Activated CD8-positive, alpha-beta T cell treated with anti-CD3 and anti-CD28 coated beads for 36 hours (primary cell): ENCODE measurements around the gene PWWP2B. TPM values are rescaled to one million over a fixed set of nuclear protein-coding genes. Genes with fewer than 3 reads are reported as not detected.

Experiments used
- ATAC-seq: fragments of 200-7000 bp; cut with Tn5 transposase; one replicate; pipeline ENCODE4 v1.10.0; 2021; ENCODE audit warnings: mild to moderate bottlenecking, moderate library complexity
- CTCF ChIA-PET: fragments of 350-600 bp; sonication (Branson Sonifier 250); formaldehyde crosslinking; loops from one replicate; lab custom pipeline; 2021; ENCODE audit warnings: antibody characterized with exemption; lab: Charles Lee
- POLR2A ChIA-PET: fragments of 350-600 bp; sonication (Branson Sonifier 250); formaldehyde crosslinking; loops from one replicate; lab custom pipeline; 2021; ENCODE audit warnings: antibody characterized with exemption; lab: Charles Lee
- DNase-seq: peaks from one replicate; pipeline ENCODE4 v3.0.0-alpha.2; 2020
- H3K27ac Mint-ChIP-seq: one replicate; pipeline ENCODE4 v1.8.0; 2021; ENCODE audit warnings: mild to moderate bottlenecking, mixed read lengths
- H3K27me3 Mint-ChIP-seq: one replicate; pipeline ENCODE4 v1.8.0; 2021; ENCODE audit warnings: mixed read lengths
- H3K36me3 Mint-ChIP-seq: one replicate; pipeline ENCODE4 v1.8.0; 2021; ENCODE audit warnings: low read depth, mixed read lengths
- H3K4me1 Mint-ChIP-seq: one replicate; pipeline ENCODE4 v1.8.0; 2021; ENCODE audit warnings: low read depth, mixed read lengths
- H3K4me3 Mint-ChIP-seq: one replicate; pipeline ENCODE4 v1.8.0; 2021; ENCODE audit warnings: mild to moderate bottlenecking, moderate library complexity, mixed read lengths
- H3K9me3 Mint-ChIP-seq: one replicate; pipeline ENCODE4 v1.8.0; 2021; ENCODE audit warnings: mixed read lengths
- intact Hi-C: fragments of 100-400 bp; cut with micrococcal nuclease; formaldehyde crosslinking; loops from one replicate; pipeline ENCODE4 v1.10.0; 2022
- total RNA-seq, 2 experiments: library from RNA; stranded (reverse); gene quantifications; one replicate each; pipeline ENCODE4 v1.2.3, GENCODE V29; 2021
- TF ChIP-seq, protein P1 (sequence below): fragments of 200-600 bp; IDR thresholded peaks from one replicate; pipeline ENCODE4 v1.8.0; 2022; ENCODE audit warnings: antibody characterized with exemption, mild to moderate bottlenecking

PWWP2B gene
- total RNA-seq, result 1 to 10 TPM; 6.0 to 6.6 TPM

DNA sequence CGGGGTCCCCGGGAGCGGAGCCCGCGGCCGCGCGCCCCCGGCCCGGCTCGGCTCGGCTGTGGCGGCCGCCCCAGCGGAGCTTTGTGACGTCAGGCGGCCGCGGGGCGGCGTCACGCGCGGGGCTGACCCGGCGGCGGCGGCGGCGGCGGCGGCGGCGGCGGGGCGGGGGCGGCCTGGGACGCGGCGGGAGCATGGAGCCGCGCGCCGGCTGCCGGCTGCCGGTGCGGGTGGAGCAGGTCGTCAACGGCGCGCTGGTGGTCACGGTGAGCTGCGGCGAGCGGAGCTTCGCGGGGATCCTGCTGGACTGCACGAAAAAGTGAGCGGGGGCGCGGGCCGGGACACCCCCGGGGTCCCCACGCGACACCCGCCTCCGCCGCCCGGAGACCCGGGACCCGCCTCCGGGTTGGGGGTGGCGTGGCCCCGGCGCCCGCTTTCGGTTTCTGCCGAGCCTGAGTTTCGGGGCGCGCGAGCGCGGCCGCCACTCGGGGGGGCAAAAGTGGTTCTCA is at the start of gene PWWP2B:
Gene PWWP2B, plus strand, starts transcription at position 165 of the 506 bp plus-strand sequence. Its CDS starts 27 bp downstream, at position 192.
- Mint-ChIP-seq H3K4me1 (peaks cover 23% of the 10 kb centered on the region), H3K27ac (peak within 1 kb of the TSS; percentile 83), H3K27me3 (no peaks in the 10 kb centered on the region), H3K9me3 (peaks cover 5% of the 10 kb centered on the region), H3K4me3 (peak within 1 kb of the TSS; percentile 79), H3K36me3 (no peaks in the 10 kb centered on the region)
- ChIA-PET POLR2A (interaction anchor here (1.8 to 2.5 kb wide), 2 partner anchors 9 to 50 kb away, joined by 6 to 22 read pairs; no protein-coding TSS in a partner anchor), CTCF (interaction anchor here (1.2 to 1.9 kb wide), 3 partner anchors 12 to 50 kb away, joined by 3 to 8 read pairs (median 7); no protein-coding TSS in a partner anchor)
- TF ChIP-seq, protein P1, sequence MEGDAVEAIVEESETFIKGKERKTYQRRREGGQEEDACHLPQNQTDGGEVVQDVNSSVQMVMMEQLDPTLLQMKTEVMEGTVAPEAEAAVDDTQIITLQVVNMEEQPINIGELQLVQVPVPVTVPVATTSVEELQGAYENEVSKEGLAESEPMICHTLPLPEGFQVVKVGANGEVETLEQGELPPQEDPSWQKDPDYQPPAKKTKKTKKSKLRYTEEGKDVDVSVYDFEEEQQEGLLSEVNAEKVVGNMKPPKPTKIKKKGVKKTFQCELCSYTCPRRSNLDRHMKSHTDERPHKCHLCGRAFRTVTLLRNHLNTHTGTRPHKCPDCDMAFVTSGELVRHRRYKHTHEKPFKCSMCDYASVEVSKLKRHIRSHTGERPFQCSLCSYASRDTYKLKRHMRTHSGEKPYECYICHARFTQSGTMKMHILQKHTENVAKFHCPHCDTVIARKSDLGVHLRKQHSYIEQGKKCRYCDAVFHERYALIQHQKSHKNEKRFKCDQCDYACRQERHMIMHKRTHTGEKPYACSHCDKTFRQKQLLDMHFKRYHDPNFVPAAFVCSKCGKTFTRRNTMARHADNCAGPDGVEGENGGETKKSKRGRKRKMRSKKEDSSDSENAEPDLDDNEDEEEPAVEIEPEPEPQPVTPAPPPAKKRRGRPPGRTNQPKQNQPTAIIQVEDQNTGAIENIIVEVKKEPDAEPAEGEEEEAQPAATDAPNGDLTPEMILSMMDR, result no peak
- peak; percentile 61 for DNase-seq
- intact Hi-C loops, result no loop called here
- peak; percentile 19 for ATAC-seq

GRCh38 chr10:132347211-132347930 is 49.6 kb upstream of the PWWP2B start:
- Mint-ChIP-seq H3K36me3 (peaks cover 1% of the 10 kb centered on the region), H3K27me3 (no peaks in the 10 kb centered on the region), H3K27ac (no peak overlapping the region), H3K4me1 (no peaks in the 10 kb centered on the region), H3K4me3 (no peak overlapping the region), H3K9me3 (peaks cover 2% of the 10 kb centered on the region)
- POLR2A ChIA-PET, result interaction anchor here (1.3 kb wide), 1 partner anchor 11 kb away, joined by 3 read pairs; no protein-coding TSS in a partner anchor
- no peak for DNase-seq
- TF ChIP-seq, protein P1, result no peak
- ATAC-seq, result no peak
- intact Hi-C loops, result no loop called here
- CTCF ChIA-PET, result interaction anchor here (1.0 to 2.7 kb wide), 3 partner anchors 13 to 123 kb away, joined by 3 to 16 read pairs (median 3); no protein-coding TSS in a partner anchor

GRCh38 chr10:132347931-132348267 is 49.1 kb upstream of the PWWP2B start:
- no peaks in the 10 kb centered on the region for H3K9me3 Mint-ChIP-seq
- ChIA-PET CTCF (interaction anchor here (1.0 to 2.7 kb wide), 3 partner anchors 13 to 124 kb away, joined by 3 to 16 read pairs (median 3); no protein-coding TSS in a partner anchor), POLR2A (interaction anchor here (1.3 kb wide), 1 partner anchor 12 kb away, joined by 3 read pairs; no protein-coding TSS in a partner anchor)
- H3K27me3 Mint-ChIP-seq, result no peaks in the 10 kb centered on the region
- H3K4me3 Mint-ChIP-seq, result no peak overlapping the region
- H3K4me1 Mint-ChIP-seq, result no peaks in the 10 kb centered on the region
- no peaks in the 10 kb centered on the region for H3K36me3 Mint-ChIP-seq
- DNase-seq (no peak), ATAC-seq (no peak)
- intact Hi-C loops, result no loop called here
- no peak overlapping the region for H3K27ac Mint-ChIP-seq
- TF ChIP-seq, protein P1, result no peak

DNA sequence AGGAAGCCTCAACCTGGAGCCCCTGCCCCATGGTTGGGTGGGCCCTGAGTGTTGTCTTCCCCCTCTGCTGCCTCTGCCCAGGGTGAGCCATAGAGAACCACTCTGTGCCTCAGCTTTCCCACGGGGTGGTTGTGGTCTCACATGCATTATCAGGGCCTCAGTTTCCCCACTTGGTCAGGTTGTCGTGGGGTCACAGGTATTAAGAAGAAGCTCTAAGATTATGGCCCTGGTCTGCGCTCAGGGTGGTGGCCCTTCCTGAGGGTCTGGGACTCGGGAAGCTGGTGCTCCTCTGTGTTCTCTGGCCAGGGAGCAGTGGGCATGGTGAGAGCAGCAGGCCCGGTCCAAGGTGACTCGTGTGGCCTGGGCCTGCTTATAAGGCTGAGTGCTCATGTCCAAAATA is 47.2 kb upstream of the PWWP2B start:
- POLR2A ChIA-PET, result no interaction called here

More for the DNA sequence above, 47.2 kb upstream of the PWWP2B start:
- DNase-seq (no peak), ATAC-seq (no peak)
- H3K4me3 Mint-ChIP-seq, result no peak overlapping the region
- CTCF ChIA-PET, result interaction anchor here (2.7 kb wide), 1 partner anchor 11 kb away, joined by 16 read pairs; no protein-coding TSS in a partner anchor
- no peaks in the 10 kb centered on the region for H3K9me3 Mint-ChIP-seq
- no peak overlapping the region for H3K27ac Mint-ChIP-seq
- TF ChIP-seq, protein P1, result no peak
- no peaks in the 10 kb centered on the region for H3K27me3 Mint-ChIP-seq
- H3K36me3 Mint-ChIP-seq, result no peaks in the 10 kb centered on the region
- intact Hi-C loops, result loop anchor here (10.0 kb wide), 1 partner anchor 125 kb away; no protein-coding TSS in a partner anchor
- no peaks in the 10 kb centered on the region for H3K4me1 Mint-ChIP-seq
